Caco-2 (cell line): ENCODE measurements around the gene SCP2. TPM values are rescaled to one million over a fixed set of nuclear protein-coding genes. Genes with fewer than 3 reads are reported as not detected.
"Not testable (repeated sequence)": the region's sequence is repeated elsewhere in the genome, so short reads cannot be mapped to it uniquely, and the experiment has no call there.

ENCODE experiments used
- BruUV-seq: library from RNA; stranded (reverse); fragments of 400-500 nt; replicated peaks from 2 replicates; lab custom pipeline; 2021; lab: Mats Ljungman, UMichigan
- CTCF ChIA-PET: fragments of 300-600 bp; sonication (Branson Sonifier 250); formaldehyde crosslinking; loops from one replicate; lab custom pipeline; 2022; ENCODE audit warnings: antibody characterized with exemption; lab: Charles Lee
- POLR2A ChIA-PET: fragments of 300-600 bp; sonication (Branson Sonifier 250); formaldehyde crosslinking; loops from one replicate; lab custom pipeline; 2022; ENCODE audit warnings: antibody characterized with exemption; lab: Charles Lee
- DNase-seq, 2 experiments: peaks; one replicate each; pipeline versions ENCODE4 v3.0.0 to v3.0.0-alpha.2; 2020 to 2022
- H3K27me3 ChIP-seq: replicated peaks from 2 replicates; pipeline ENCODE4 v1.6.0; 2011; ENCODE audit warnings: low read length; ENCODE audit not compliant: control insufficient read depth, insufficient read depth
- H3K36me3 ChIP-seq: 2 replicates; pipeline ENCODE4 v1.5.1; 2011; ENCODE audit warnings: low read length; ENCODE audit not compliant: control insufficient read depth, insufficient read depth
- H3K4me1 ChIP-seq: fragments of 250-450 bp; sonication (Bioruptor Pico); 2 replicates; pipeline ENCODE4 v1.5.1; 2020; ENCODE audit warnings: mild to moderate bottlenecking
- H3K4me3 ChIP-seq: 2 replicates; pipeline ENCODE4 v1.5.1; 2011; ENCODE audit warnings: low read depth, mild to moderate bottlenecking, control low read depth, low read length
- H3K9me3 ChIP-seq: fragments of 250-450 bp; sonication (Bioruptor Pico); 2 replicates; pipeline ENCODE4 v1.5.1; 2020; ENCODE audit warnings: mild to moderate bottlenecking, moderate library complexity
- H3K27ac Mint-ChIP-seq: one replicate; pipeline ENCODE4 v1.8.0; 2022; ENCODE audit warnings: mixed read lengths; ENCODE audit not compliant: unreplicated experiment
- H3K27me3 Mint-ChIP-seq: one replicate; pipeline ENCODE4 v1.8.0; 2022; ENCODE audit warnings: mixed read lengths; ENCODE audit not compliant: insufficient read depth, unreplicated experiment
- H3K36me3 Mint-ChIP-seq: one replicate; pipeline ENCODE4 v1.8.0; 2022; ENCODE audit warnings: mild to moderate bottlenecking, mixed read lengths; ENCODE audit not compliant: insufficient read depth, unreplicated experiment
- H3K4me1 Mint-ChIP-seq: one replicate; pipeline ENCODE4 v1.8.0; 2022; ENCODE audit warnings: low read depth, mixed read lengths; ENCODE audit not compliant: unreplicated experiment
- H3K4me3 Mint-ChIP-seq: one replicate; pipeline ENCODE4 v1.8.0; 2022; ENCODE audit warnings: mild to moderate bottlenecking, moderate library complexity, mixed read lengths; ENCODE audit not compliant: unreplicated experiment
- H3K9me3 Mint-ChIP-seq: one replicate; pipeline ENCODE4 v1.8.0; 2022; ENCODE audit warnings: mixed read lengths; ENCODE audit not compliant: unreplicated experiment
- intact Hi-C: fragments of 100-400 bp; cut with micrococcal nuclease; formaldehyde crosslinking; loops from one replicate; pipeline ENCODE4 v1.10.0; 2022; ENCODE audit not compliant: unreplicated experiment
- total RNA-seq: library from RNA; stranded (reverse); gene quantifications from 2 replicates; pipeline ENCODE4 v1.2.3, GENCODE V29; 2022
- TF ChIP-seq, protein P1 (sequence below), 2 experiments: fragments of 200-600 bp in 1 of 2; IDR thresholded peaks; 1 replicate in 1 of 2; 2 replicates in 1 of 2; pipeline versions ENCODE4 v1.5.1 to v1.8.0; 2011 to 2022; ENCODE audit warnings: antibody characterized with exemption in 1 of 2, control low read depth in 1 of 2, inconsistent platforms in 1 of 2, low read depth in 1 of 2, low read length in 1 of 2, mild to moderate bottlenecking in 1 of 2, moderate library complexity in 1 of 2; ENCODE audit not compliant: insufficient read depth in 1 of 2, severe bottlenecking in 1 of 2, unreplicated experiment in 1 of 2

The SCP2 gene
- total RNA-seq, 1 experiment from 2014 or later, result 67.0 TPM

DNA sequence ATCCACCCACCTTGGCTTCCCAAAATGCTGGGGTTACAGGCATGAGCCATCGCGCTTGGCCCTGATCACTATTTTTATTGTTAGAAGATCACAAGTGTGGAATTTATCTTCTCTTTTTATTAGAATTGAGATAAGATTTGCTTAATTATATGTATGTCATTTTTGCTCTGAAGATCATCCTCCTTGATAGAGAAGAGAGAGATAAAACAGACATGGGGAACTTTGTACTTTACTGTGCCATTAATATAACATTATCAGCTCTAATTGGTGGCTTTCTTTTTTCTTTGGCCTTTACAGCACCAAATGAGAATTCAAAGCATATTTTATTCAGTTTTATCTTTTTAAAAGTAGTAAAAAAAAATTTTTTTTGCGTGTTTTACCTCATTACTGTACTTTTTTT is 46.8 kb downstream of the SCP2 start:
- no peak for DNase-seq
- H3K4me1 ChIP-seq, result peaks cover 14% of the 10 kb centered on the region
- H3K4me3 ChIP-seq, result no peak overlapping the region
- ChIA-PET POLR2A (no interaction called here), CTCF (no interaction called here)
- Mint-ChIP-seq H3K27me3 (no peaks in the 10 kb centered on the region), H3K4me1 (peaks cover 14% of the 10 kb centered on the region), H3K9me3 (no peaks in the 10 kb centered on the region), H3K36me3 (peaks cover 10% of the 10 kb centered on the region), H3K27ac (no peak overlapping the region), H3K4me3 (no peak overlapping the region)
- TF ChIP-seq, protein P1, sequence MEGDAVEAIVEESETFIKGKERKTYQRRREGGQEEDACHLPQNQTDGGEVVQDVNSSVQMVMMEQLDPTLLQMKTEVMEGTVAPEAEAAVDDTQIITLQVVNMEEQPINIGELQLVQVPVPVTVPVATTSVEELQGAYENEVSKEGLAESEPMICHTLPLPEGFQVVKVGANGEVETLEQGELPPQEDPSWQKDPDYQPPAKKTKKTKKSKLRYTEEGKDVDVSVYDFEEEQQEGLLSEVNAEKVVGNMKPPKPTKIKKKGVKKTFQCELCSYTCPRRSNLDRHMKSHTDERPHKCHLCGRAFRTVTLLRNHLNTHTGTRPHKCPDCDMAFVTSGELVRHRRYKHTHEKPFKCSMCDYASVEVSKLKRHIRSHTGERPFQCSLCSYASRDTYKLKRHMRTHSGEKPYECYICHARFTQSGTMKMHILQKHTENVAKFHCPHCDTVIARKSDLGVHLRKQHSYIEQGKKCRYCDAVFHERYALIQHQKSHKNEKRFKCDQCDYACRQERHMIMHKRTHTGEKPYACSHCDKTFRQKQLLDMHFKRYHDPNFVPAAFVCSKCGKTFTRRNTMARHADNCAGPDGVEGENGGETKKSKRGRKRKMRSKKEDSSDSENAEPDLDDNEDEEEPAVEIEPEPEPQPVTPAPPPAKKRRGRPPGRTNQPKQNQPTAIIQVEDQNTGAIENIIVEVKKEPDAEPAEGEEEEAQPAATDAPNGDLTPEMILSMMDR (IDR thresholded peaks at IDR 0.05; ENCODE audit: insufficient read depth in 1 of 2, low read depth in 1 of 2, low read length in 1 of 2, severe bottlenecking in 1 of 2, unreplicated experiment in 1 of 2), result no peak
- H3K27me3 ChIP-seq, result no peaks in the 10 kb centered on the region
- no peaks in the 10 kb centered on the region for H3K9me3 ChIP-seq
- intact Hi-C loops, result no loop called here
- no TSS peak for BruUV-seq
- no peaks in the 10 kb centered on the region for H3K36me3 ChIP-seq

DNA sequence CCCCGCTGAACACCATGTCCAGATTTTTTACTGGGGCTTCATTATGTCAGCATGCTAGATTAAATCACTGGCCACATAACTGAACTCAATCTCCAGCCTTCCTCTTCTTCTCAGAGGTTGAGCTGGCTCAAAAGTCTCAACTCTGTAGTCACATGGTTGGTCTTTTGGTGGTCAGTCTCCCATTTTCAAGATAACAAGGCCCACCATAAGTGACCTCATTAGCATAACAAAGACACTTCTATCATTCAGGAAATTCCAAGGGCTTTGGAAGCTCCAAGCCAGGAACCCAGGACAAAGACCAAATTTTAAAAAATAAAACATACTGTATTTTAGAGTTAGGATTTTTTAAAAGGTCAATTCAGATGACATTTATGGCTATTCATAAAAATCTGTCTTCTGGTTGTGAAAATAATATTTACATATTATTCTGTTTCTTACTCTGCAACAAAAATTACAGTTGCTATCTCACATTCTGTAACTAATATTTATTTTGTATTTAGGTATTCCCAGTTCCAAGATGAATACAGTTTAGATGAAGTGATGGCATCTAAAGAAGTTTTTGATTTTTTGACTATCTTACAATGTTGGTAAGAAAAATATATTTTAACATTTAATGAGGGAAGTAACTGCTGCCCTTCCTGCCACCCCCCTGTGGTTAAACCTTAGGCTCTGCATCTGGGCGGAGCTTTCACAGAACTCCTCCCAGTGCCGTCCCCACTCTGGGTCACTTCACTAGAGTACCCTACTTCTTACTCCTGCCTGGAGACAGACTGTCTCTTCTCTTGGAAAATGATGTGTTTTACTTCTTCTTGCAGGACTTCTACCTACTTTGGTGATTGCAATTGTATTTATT is 49.3 kb downstream of the SCP2 start:
- Histone ChIP-seq H3K9me3 (no peaks in the 10 kb centered on the region), H3K27me3 (no peaks in the 10 kb centered on the region), H3K36me3 (no peaks in the 10 kb centered on the region), H3K4me3 (no peak overlapping the region), H3K4me1 (peaks cover 9% of the 10 kb centered on the region)
- no peaks in the 10 kb centered on the region for H3K27me3 Mint-ChIP-seq
- DNase-seq, result no peak
- ChIA-PET POLR2A (no interaction called here), CTCF (no interaction called here)
- H3K27ac Mint-ChIP-seq, result no peak overlapping the region
- no peaks in the 10 kb centered on the region for H3K9me3 Mint-ChIP-seq
- peaks cover 8% of the 10 kb centered on the region for H3K36me3 Mint-ChIP-seq
- intact Hi-C loops, result no loop called here
- TF ChIP-seq, protein P1 (IDR thresholded peaks at IDR 0.05; ENCODE audit: insufficient read depth in 1 of 2, low read depth in 1 of 2, low read length in 1 of 2, severe bottlenecking in 1 of 2, unreplicated experiment in 1 of 2), result no peak
- H3K4me3 Mint-ChIP-seq, result no peak overlapping the region
- BruUV-seq, result no TSS peak
- H3K4me1 Mint-ChIP-seq, result peaks cover 7% of the 10 kb centered on the region

DNA sequence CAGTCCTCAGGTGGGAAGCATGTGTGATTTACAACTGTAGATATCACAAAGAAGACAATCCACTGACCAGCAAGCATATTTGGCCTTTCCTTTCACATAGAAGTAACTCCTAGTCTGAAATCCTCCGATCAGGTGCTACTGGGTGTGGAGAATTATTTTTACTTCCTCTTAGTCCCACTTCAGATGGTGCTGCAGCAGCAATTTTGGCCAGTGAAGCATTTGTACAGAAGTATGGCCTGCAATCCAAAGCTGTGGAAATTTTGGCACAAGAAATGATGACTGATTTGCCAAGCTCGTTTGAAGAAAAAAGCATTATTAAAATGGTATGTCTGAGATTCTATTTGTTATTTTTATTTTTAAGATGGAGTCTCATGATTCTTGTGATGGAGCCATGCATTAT is 51.0 kb downstream of the SCP2 start:
- TF ChIP-seq, protein P1 (IDR thresholded peaks at IDR 0.05; ENCODE audit: insufficient read depth in 1 of 2, low read depth in 1 of 2, low read length in 1 of 2, severe bottlenecking in 1 of 2, unreplicated experiment in 1 of 2), result no peak
- Mint-ChIP-seq H3K27ac (no peak overlapping the region), H3K9me3 (peaks cover 2% of the 10 kb centered on the region), H3K4me3 (no peak overlapping the region), H3K27me3 (no peaks in the 10 kb centered on the region), H3K36me3 (peaks cover 5% of the 10 kb centered on the region), H3K4me1 (no peaks in the 10 kb centered on the region)
- CTCF ChIA-PET, result no interaction called here
- POLR2A ChIA-PET, result no interaction called here
- Histone ChIP-seq H3K4me3 (no peak overlapping the region), H3K4me1 (peaks cover 8% of the 10 kb centered on the region), H3K9me3 (no peaks in the 10 kb centered on the region), H3K27me3 (no peaks in the 10 kb centered on the region), H3K36me3 (no peaks in the 10 kb centered on the region)
- no peak for DNase-seq
- no TSS peak for BruUV-seq
- intact Hi-C loops, result no loop called here

DNA sequence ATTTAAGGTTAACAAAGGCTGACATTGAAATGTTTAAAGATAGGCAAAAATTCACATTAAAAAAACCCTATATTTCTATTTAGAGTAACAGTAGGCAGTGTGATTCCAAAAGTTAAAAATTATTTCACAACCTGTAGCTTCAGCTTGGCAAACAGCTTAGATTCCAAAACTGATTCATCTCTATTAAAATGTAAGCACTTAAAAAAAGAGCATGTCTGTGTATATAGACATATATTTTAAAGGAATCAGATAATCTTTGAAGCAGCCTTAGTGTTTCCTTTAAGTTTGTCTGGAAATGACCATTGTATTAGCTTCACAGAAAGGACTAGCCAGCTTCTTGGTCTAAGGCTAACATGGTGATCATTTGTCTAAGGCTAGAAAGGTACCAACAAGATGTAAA is 65.7 kb downstream of the SCP2 start:
- H3K4me3 ChIP-seq, H3K27ac Mint-ChIP-seq, BruUV-seq, CTCF ChIA-PET, DNase-seq, H3K36me3 Mint-ChIP-seq, H3K9me3 Mint-ChIP-seq, H3K4me3 Mint-ChIP-seq, H3K9me3 ChIP-seq, H3K36me3 ChIP-seq, intact Hi-C loops, H3K27me3 ChIP-seq, POLR2A ChIA-PET, H3K4me1 Mint-ChIP-seq, H3K4me1 ChIP-seq, H3K27me3 Mint-ChIP-seq: not testable (repeated sequence)
